ENCODE measurements around the gene PRM3. TPM values are rescaled to one million over a fixed set of nuclear protein-coding genes. Genes with fewer than 3 reads are reported as not detected.

PRM3 gene
- total RNA-seq, 2 experiments from 2014 or later = not detected

- Histone ChIP-seq H3K79me2 (ENCODE audit: insufficient read depth, low read depth, low read length) (no peaks in the 10 kb centered on the region), H2AFZ (ENCODE audit: low read length) (no peak overlapping the region), H3K9me3 (ENCODE audit: low read length) (no peaks in the 10 kb centered on the region), H3K36me3 (ENCODE audit: insufficient read depth, low read length) (no peaks in the 10 kb centered on the region), H3K4me3 (ENCODE audit: low read depth, low read length, poor library complexity, severe bottlenecking) (no peak overlapping the region), H3K27ac (ENCODE audit: low read depth, low read length, poor library complexity, severe bottlenecking) (no peak overlapping the region), H3K4me1 (ENCODE audit: insufficient read depth, low read length, poor library complexity, severe bottlenecking) (peaks cover 22% of the 10 kb centered on the region), H4K20me1 (ENCODE audit: insufficient read depth, low read length) (no peaks in the 10 kb centered on the region), H3K9me2 (ENCODE audit: insufficient read depth, low read length) (no peaks in the 10 kb centered on the region), H3K4me2 (ENCODE audit: low read length) (no peak overlapping the region)
- ChIA-PET POLR2A (interaction anchor here (0.7 to 1.1 kb wide), 2 partner anchors 10 to 30 kb away, joined by 3 read pairs; no protein-coding TSS in a partner anchor), CTCF (ENCODE audit: unreplicated experiment) (interaction anchor here (0.9 kb wide), 1 partner anchor 19 kb away, joined by 5 read pairs; no protein-coding TSS in a partner anchor)
- intact Hi-C loops (cut with micrococcal nuclease; ENCODE audit: unreplicated experiment) = no loop called here
- BruUV-seq (replicated peaks) = no TSS peak
- no peak for TF ChIP-seq CTCF (conservative IDR thresholded peaks at IDR 0.05; ENCODE audit: low read length)
- TF ChIP-seq EZH2phosphoT487 (IDR thresholded peaks at IDR 0.05; ENCODE audit: borderline replicate concordance, low read depth, low read length) = no peak
- no peak for DNase-seq (ENCODE audit: low spot score)
These were observed 37.8 kb downstream of the PRM3 start for GRCh38 chr16:11235703-11235991.

- Histone ChIP-seq H4K20me1 (ENCODE audit: insufficient read depth, low read length) (no peaks in the 10 kb centered on the region), H3K4me2 (ENCODE audit: low read length) (no peak overlapping the region), H3K9me2 (ENCODE audit: insufficient read depth, low read length) (no peaks in the 10 kb centered on the region), H3K27ac (ENCODE audit: low read depth, low read length, poor library complexity, severe bottlenecking) (no peak overlapping the region), H3K9me3 (ENCODE audit: low read length) (no peaks in the 10 kb centered on the region), H3K4me3 (ENCODE audit: low read depth, low read length, poor library complexity, severe bottlenecking) (no peak overlapping the region), H3K4me1 (ENCODE audit: insufficient read depth, low read length, poor library complexity, severe bottlenecking) (peaks cover 19% of the 10 kb centered on the region), H3K36me3 (ENCODE audit: insufficient read depth, low read length) (no peaks in the 10 kb centered on the region), H2AFZ (ENCODE audit: low read length) (no peak overlapping the region), H3K79me2 (ENCODE audit: insufficient read depth, low read depth, low read length) (no peaks in the 10 kb centered on the region)
- BruUV-seq (replicated peaks) = no TSS peak
- TF ChIP-seq EZH2phosphoT487 (IDR thresholded peaks at IDR 0.05; ENCODE audit: borderline replicate concordance, low read depth, low read length) (no peak), CTCF (conservative IDR thresholded peaks at IDR 0.05; ENCODE audit: low read length) (no peak)
- CTCF ChIA-PET (ENCODE audit: unreplicated experiment) = no interaction called here
- intact Hi-C loops (cut with micrococcal nuclease; ENCODE audit: unreplicated experiment) = no loop called here
- DNase-seq (ENCODE audit: low spot score) = no peak
- POLR2A ChIA-PET = no interaction called here
These were observed 38.3 kb downstream of the PRM3 start for GRCh38 chr16:11234884-11235702.
